ENCODE data around the gene UNC5B.

DNA sequence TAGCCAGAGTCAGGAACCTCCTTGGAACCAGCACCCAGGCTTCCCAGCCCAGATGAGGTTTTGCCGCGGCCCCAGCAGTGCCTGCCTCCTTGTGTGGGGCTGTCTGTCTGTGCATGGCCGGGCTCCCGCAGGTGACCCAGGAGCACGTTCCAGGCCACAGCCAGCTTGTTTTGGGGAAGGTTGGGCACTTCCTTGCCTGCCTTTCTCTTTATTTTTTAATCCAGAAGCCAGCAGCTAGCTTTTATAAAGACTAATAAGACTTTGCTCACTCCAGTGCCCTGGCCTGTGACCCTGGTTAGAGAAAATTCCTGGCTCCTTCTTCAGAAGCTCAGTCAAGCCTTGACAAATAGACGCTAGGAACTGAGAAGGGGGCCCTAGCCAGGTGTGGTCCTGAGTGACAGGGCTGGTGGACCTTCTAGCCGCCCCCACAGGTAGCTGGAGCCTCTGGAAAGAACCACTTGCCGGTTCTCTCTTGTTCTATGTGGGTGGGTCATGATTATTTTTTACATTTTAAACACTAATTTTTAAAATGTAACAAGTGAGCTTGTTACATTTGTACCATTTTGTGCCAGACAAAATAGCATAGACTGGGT is 107.5 kb downstream of the UNC5B start:
- TF ChIP-seq, protein P1, sequence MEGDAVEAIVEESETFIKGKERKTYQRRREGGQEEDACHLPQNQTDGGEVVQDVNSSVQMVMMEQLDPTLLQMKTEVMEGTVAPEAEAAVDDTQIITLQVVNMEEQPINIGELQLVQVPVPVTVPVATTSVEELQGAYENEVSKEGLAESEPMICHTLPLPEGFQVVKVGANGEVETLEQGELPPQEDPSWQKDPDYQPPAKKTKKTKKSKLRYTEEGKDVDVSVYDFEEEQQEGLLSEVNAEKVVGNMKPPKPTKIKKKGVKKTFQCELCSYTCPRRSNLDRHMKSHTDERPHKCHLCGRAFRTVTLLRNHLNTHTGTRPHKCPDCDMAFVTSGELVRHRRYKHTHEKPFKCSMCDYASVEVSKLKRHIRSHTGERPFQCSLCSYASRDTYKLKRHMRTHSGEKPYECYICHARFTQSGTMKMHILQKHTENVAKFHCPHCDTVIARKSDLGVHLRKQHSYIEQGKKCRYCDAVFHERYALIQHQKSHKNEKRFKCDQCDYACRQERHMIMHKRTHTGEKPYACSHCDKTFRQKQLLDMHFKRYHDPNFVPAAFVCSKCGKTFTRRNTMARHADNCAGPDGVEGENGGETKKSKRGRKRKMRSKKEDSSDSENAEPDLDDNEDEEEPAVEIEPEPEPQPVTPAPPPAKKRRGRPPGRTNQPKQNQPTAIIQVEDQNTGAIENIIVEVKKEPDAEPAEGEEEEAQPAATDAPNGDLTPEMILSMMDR (IDR thresholded peaks at IDR 0.05; ENCODE audit: borderline replicate concordance, extremely low read depth, low read length, poor library complexity, severe bottlenecking): no peak
- TF ChIP-seq EZH2 (IDR thresholded peaks at IDR 0.05; ENCODE audit: borderline replicate concordance, low read depth, low read length, severe bottlenecking): no peak
